HepG2 (cell line): Measurements from ENCODE around the gene PNN. TPM values are rescaled to one million over a fixed set of nuclear protein-coding genes. Genes with fewer than 3 reads are reported as not detected.
"Not testable (repeated sequence)": the region's sequence is repeated elsewhere in the genome, so short reads cannot be mapped to it uniquely, and the experiment has no call there.

Experiments used
- ATAC-seq: fragments of 200-7000 bp; cut with Tn5 transposase; 3 replicates; pipeline ENCODE4 v1.9.1; 2020; ENCODE audit warnings: mild to moderate bottlenecking, moderate library complexity
- BruUV-seq: library from RNA; stranded (reverse); fragments of 400-500 nt; replicated peaks from 2 replicates; lab custom pipeline; 2021; lab: Mats Ljungman, UMichigan
- CTCF ChIA-PET: fragments of 300-600 bp; formaldehyde crosslinking; extraction: SDS; loops from one replicate; lab custom pipeline; 2021; ENCODE audit warnings: low total read pairs, inconsistent platforms, low intra/inter-chr PET ratio; lab: Yijun Ruan, JAX
- POLR2A ChIA-PET: fragments of 350-600 bp; sonication (Branson Sonifier 250); formaldehyde crosslinking; loops from one replicate; lab custom pipeline; 2020; ENCODE audit warnings: antibody characterized with exemption, inconsistent platforms; lab: Yijun Ruan, JAX
- DNase-seq: peaks from one replicate; pipeline ENCODE4 v3.0.0-alpha.2; 2015; ENCODE audit warnings: low spot score
- FAIRE-seq: peaks from 3 replicates; lab custom pipeline; 2011; peaks lifted over from hg19 to GRCh38; lab: Jason Lieb, UNC
- H2AFZ ChIP-seq: one replicate; pipeline ENCODE4 v1.6.1; 2011; ENCODE audit warnings: low read length, inconsistent platforms
- H3K27ac ChIP-seq: fragments of 300-600 bp; 3 replicates; pipeline ENCODE4 v1.8.0; 2011; ENCODE audit warnings: mixed run types, mild to moderate bottlenecking, mixed read lengths, low read length, inconsistent platforms; ENCODE audit not compliant: insufficient read depth; ENCODE audit errors: extremely low read length
- H3K27me3 ChIP-seq, 2 experiments: fragments of 200-600 bp in 1 of 2; 2 replicates in 1 of 2; 3 replicates in 1 of 2; pipeline versions ENCODE4 v1.6.0 to v1.8.0; 2011; ENCODE audit warnings: low read length in 2 of 2, mild to moderate bottlenecking in 2 of 2, moderate library complexity in 2 of 2, inconsistent platforms in 1 of 2; ENCODE audit not compliant: insufficient read depth in 2 of 2, control insufficient read depth in 1 of 2
- H3K36me3 ChIP-seq, 2 experiments: fragments of 200-600 bp in 1 of 2; replicated peaks in 1 of 2; 2 replicates in 1 of 2; 3 replicates in 1 of 2; pipeline versions ENCODE4 v1.5.1 to v1.8.0; 2011; ENCODE audit warnings: low read length in 2 of 2, inconsistent platforms in 1 of 2; ENCODE audit not compliant: insufficient read depth in 2 of 2, control insufficient read depth in 1 of 2
- H3K4me1 ChIP-seq: 2 replicates; pipeline ENCODE4 v1.5.1; 2012; ENCODE audit warnings: low read length, inconsistent platforms; ENCODE audit not compliant: insufficient read depth
- H3K4me2 ChIP-seq: 2 replicates; pipeline ENCODE4 v1.6.0; 2011; ENCODE audit warnings: low read depth, low read length, inconsistent platforms
- H3K4me3 ChIP-seq, 3 experiments: fragments of 200-600 bp in 1 of 3; sonication (generic), shearing (Covaris generic) in 1 of 3; replicated peaks in 1 of 3; 2 replicates each; pipeline ENCODE4 v1.5.1; 2011 to 2016; ENCODE audit warnings: low read length in 3 of 3, inconsistent platforms in 2 of 3, low read depth in 2 of 3, mild to moderate bottlenecking in 2 of 3, control low read depth in 1 of 3, mixed read lengths in 1 of 3; ENCODE audit not compliant: insufficient read depth in 1 of 3
- H3K79me2 ChIP-seq: one replicate; pipeline ENCODE4 v1.6.1; 2011; ENCODE audit warnings: low read length, inconsistent platforms; ENCODE audit not compliant: insufficient read depth
- H3K9ac ChIP-seq: 2 replicates; pipeline ENCODE4 v1.6.0; 2011; ENCODE audit warnings: mild to moderate bottlenecking, low read depth, low read length, inconsistent platforms; ENCODE audit not compliant: insufficient read depth
- H3K9me3 ChIP-seq: 2 replicates; pipeline ENCODE4 v1.5.1; 2012; ENCODE audit warnings: mild to moderate bottlenecking, low read length
- H4K20me1 ChIP-seq: 2 replicates; pipeline ENCODE4 v1.6.0; 2011; ENCODE audit warnings: inconsistent platforms, mild to moderate bottlenecking, low read length, moderate library complexity; ENCODE audit not compliant: insufficient read depth
- ARID2 ChIP-seq: sonication (generic); formaldehyde crosslinking; IDR thresholded peaks from 2 replicates; pipeline ENCODE4 v1.8.1; 2022; ENCODE audit warnings: mild to moderate bottlenecking, missing genetic modification reagents, borderline replicate concordance
- ASH2L ChIP-seq: fragments of 300-600, 200-600 bp; sonication (generic); IDR thresholded peaks from 2 replicates; pipeline ENCODE4 v1.7.0; 2017; ENCODE audit warnings: low read depth, mild to moderate bottlenecking, moderate library complexity, mixed read lengths, low read length; ENCODE audit not compliant: insufficient read length
- ATM ChIP-seq: fragments of 450-650 bp; IDR thresholded peaks from 2 replicates; pipeline ENCODE4 v1.7.1; 2017; ENCODE audit warnings: mild to moderate bottlenecking, borderline replicate concordance
- FOSL1 ChIP-seq: sonication (generic); formaldehyde crosslinking; IDR thresholded peaks from 2 replicates; pipeline ENCODE4 v1.9.0; 2021; ENCODE audit warnings: missing genetic modification reagents, borderline replicate concordance
- HDAC6 ChIP-seq: fragments of 200-600 bp; sonication (generic); IDR thresholded peaks from 2 replicates; pipeline ENCODE4 v1.7.0; 2017; ENCODE audit warnings: mild to moderate bottlenecking, antibody characterized with exemption, low read length, low read depth
- PAF1 ChIP-seq: IDR thresholded peaks from 2 replicates; pipeline ENCODE4 v1.6.1; 2016; ENCODE audit warnings: missing genetic modification reagents, missing compliant biosample characterization
- POLR2A ChIP-seq, 2 experiments: IDR thresholded peaks; 2 replicates each; pipeline ENCODE4 v1.6.1; 2011; ENCODE audit warnings: low read depth in 2 of 2, low read length in 2 of 2, mild to moderate bottlenecking in 1 of 2, moderate library complexity in 1 of 2; ENCODE audit not compliant: insufficient read depth in 1 of 2
- PRDM4 ChIP-seq: sonication (generic); formaldehyde crosslinking; IDR thresholded peaks from 2 replicates; pipeline ENCODE4 v1.9.0; 2021; ENCODE audit warnings: missing genetic modification reagents, borderline replicate concordance
- RBM22 ChIP-seq: fragments of 200-400 bp; formaldehyde crosslinking; optimal IDR thresholded peaks from 2 replicates; pipeline ENCODE3; 2017; ENCODE audit warnings: mild to moderate bottlenecking, low read length, moderate library complexity
- ZNF121 ChIP-seq: sonication (generic); formaldehyde crosslinking; IDR thresholded peaks from 2 replicates; pipeline ENCODE4 v1.5.0; 2020; ENCODE audit warnings: mild to moderate bottlenecking, missing genetic modification reagents
- ZNF354B ChIP-seq: sonication (generic); formaldehyde crosslinking; IDR thresholded peaks from 2 replicates; pipeline ENCODE4 v1.8.0; 2022; ENCODE audit warnings: mild to moderate bottlenecking, missing genetic modification reagents
- WGBS: methylation state at CpG from one replicate; pipeline ENCODE4 v1.1.6; 2017; ENCODE audit warnings: low lambda C conversion rate; 5-methylcytosine and 5-hydroxymethylcytosine counted together
- in situ Hi-C: cut with HindIII; loops from 2 replicates; pipeline ENCODE4 v1.10.0; 2017; ENCODE audit warnings: low pct_unique_long_range_greater_than_20kb; ENCODE audit not compliant: extremely low pct_ligation_motif_present
- intact Hi-C: fragments of 100-400 bp; cut with micrococcal nuclease; formaldehyde crosslinking; loops from one replicate; pipeline ENCODE4 v1.10.0; 2022; ENCODE audit not compliant: unreplicated experiment
- polyA plus RNA-seq, 8 experiments: library from polyadenylated mRNA; depleted of rRNA in 3 of 8; stranded (reverse) in 7 of 8; unstranded in 1 of 8; fragments of >200 nt; fragmentation: Illumina TruSeq in 4 of 8; extraction: Trizol in 4 of 8; gene quantifications; 2 replicates each; pipeline versions ENCODE4 v1.2.1 to v1.2.3, GENCODE V29; 2011 to 2016; ENCODE audit warnings: low read depth in 4 of 8, missing spikeins in 1 of 8, mixed read lengths in 1 of 8; ENCODE audit not compliant: insufficient read depth in 1 of 8
- total RNA-seq, 5 experiments: library from RNA; depleted of rRNA; stranded (reverse); fragments of >200 nt; fragmentation: Illumina TruSeq; extraction: Trizol; gene quantifications; 2 replicates each; pipeline ENCODE4 v1.2.3, GENCODE V29; 2016; ENCODE audit warnings: low read depth in 1 of 5

PNN gene
- total and polyA plus RNA-seq, 2 of the 13 experiments (the other 11 are each of a cell fraction or from before 2014, with no cell fraction given) = 58.0 to 214 TPM

DNA sequence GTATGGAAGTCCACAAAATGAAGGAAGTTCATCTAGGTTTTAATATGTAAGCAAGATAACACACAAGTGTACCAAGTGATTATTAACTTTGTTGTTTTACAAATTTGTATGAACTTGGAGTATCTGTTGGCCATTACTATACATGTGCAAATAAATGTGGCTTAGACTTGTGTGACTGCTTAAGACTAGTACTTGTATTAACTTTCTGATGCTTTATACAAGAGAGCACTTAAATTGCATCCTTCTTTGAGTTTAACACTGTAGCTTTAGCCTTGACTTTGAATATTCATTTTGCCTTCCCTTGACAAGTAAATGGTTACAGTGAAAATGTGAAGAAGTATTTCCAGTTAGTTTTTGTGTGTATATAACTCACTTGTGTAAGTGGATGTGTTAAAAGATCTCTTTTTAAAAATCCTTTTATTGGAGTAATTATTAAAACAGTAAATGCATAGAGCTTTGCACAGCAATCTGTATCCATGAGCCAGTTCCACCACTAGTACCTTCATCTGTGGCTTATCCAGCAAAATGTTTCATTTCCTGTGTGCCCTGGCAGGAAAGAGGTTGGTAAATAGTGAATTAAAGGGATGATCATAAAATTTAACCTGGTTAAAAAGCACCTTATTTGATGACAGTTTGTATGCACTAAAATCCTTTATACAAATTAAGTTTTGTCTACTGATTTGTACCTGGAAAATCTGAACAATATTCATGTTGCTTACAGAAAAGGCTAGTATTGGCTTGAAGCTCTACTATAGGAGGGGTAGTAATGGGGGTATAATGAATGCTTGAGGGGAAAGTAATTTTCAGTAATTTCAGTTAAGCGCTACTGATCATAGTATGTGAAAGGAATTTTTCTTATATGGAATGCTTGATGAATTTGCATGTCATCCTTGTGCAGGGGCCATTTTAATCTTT lies 8.0 kb downstream of the PNN start (continued):
- TF ChIP-seq ASH2L = no peak
- TF ChIP-seq PRDM4 (CRISPR knock-in tag) = no peak
- TF ChIP-seq FOSL1 = no peak
- no peak for TF ChIP-seq HDAC6
- TF ChIP-seq ATM = no peak
- peak; percentile 62; the same call in 1 of the 2 replicates for TF ChIP-seq PAF1 (CRISPR knock-in tag)
- peak; percentile 79 for TF ChIP-seq RBM22

DNA sequence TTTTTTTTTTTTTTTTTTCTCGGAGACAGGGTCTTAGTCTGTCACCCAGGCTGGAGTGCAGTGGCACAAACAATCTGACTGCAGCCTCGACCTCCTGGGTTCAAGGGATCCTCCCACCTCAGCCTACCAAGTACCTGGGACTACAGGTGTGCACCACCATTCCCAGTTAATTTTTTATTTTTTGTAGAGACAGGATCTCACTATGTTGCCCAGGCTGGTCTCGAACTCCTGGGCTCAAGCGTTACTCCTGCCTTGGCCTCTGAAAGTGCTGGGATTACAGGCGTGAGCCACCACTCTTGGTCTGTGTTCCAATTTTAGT lies 8.6 kb downstream of the PNN start:
- intact Hi-C loops, ATAC-seq, H2AFZ ChIP-seq, H3K79me2 ChIP-seq, BruUV-seq, H3K27ac ChIP-seq, H4K20me1 ChIP-seq, H3K9me3 ChIP-seq, H3K4me2 ChIP-seq, H3K27me3 ChIP-seq, H3K9ac ChIP-seq, FAIRE-seq, CTCF ChIA-PET, in situ Hi-C loops, H3K4me3 ChIP-seq, DNase-seq: not testable (repeated sequence)
- POLR2A ChIA-PET = interaction anchor here (1.0 to 9.0 kb wide), 5 partner anchors 8 to 83 kb away, joined by 3 to 99 read pairs (median 6); partner anchors contain the start of genes PNN and TRAPPC6B
- 98% methylated on average over 5 of the region's 5 CpGs for WGBS
- peaks cover 31 to 57% of the 10 kb centered on the region in 2 experiments for H3K36me3 ChIP-seq
- TF ChIP-seq POLR2A (IDR thresholded peaks at IDR 0.05; ENCODE audit: insufficient read depth in 1 of 2, low read depth in 2 of 2, low read length in 2 of 2) = peak in 1 of 2 experiments; percentile 67; a peak in 2 of 4 replicates
- TF ChIP-seq ZNF121 = peak; percentile 91
- TF ChIP-seq ZNF354B (CRISPR knock-in tag) = 0 out of 2 replicates have a peak, but pooled peaks have one; percentile 39
- peak; percentile 80; the same call in 1 of the 2 replicates for TF ChIP-seq ARID2
- peaks cover 39% of the 10 kb centered on the region for H3K4me1 ChIP-seq
